ENCODE measurements around the gene YARS2. TPM values are rescaled to one million over a fixed set of nuclear protein-coding genes. Genes with fewer than 3 reads are reported as not detected.

YARS2 gene
- 19.7 TPM for polyA plus RNA-seq (ENCODE audit: insufficient read length)

GRCh38 chr12:32755654-32756475, at the start of gene YARS2:
Gene YARS2 (minus strand): TSS chr12:32755897. CDS start chr12:32755874, 23 bp downstream.
- peak; percentile 99 for DNase-seq (ENCODE audit: low read depth)

GRCh38 chr12:32804301-32804700, 48.6 kb upstream of the YARS2 start:
- no peak for DNase-seq (ENCODE audit: low read depth)

- DNase-seq (ENCODE audit: low read depth) = no peak
Observed at GRCh38 chr12:32801269-32801980, 45.7 kb upstream of the YARS2 start.

GRCh38 chr12:32794281-32794680, 38.6 kb upstream of the YARS2 start:
- no peak for DNase-seq (ENCODE audit: low read depth)

GRCh38 chr12:32789916-32790315, 34.2 kb upstream of the YARS2 start:
- no peak for DNase-seq (ENCODE audit: low read depth)

GRCh38 chr12:32789446-32789845, 33.7 kb upstream of the YARS2 start:
- no peak for DNase-seq (ENCODE audit: low read depth)

- DNase-seq (ENCODE audit: low read depth) = no peak
Observed at GRCh38 chr12:32788405-32788804, 32.7 kb upstream of the YARS2 start.

- DNase-seq (ENCODE audit: low read depth) = no peak
Observed at GRCh38 chr12:32785557-32785956, 29.9 kb upstream of the YARS2 start.

- no peak for DNase-seq (ENCODE audit: low read depth)
Observed at GRCh38 chr12:32783029-32783428, 27.3 kb upstream of the YARS2 start.

GRCh38 chr12:32780071-32780470, 24.4 kb upstream of the YARS2 start:
- DNase-seq (ENCODE audit: low read depth) = no peak

- no peak for DNase-seq (ENCODE audit: low read depth)
Observed at GRCh38 chr12:32777691-32778175, 22.0 kb upstream of the YARS2 start.

- no peak for DNase-seq (ENCODE audit: low read depth)
Observed at GRCh38 chr12:32777159-32777558, 21.5 kb upstream of the YARS2 start.

GRCh38 chr12:32776258-32776657, 20.6 kb upstream of the YARS2 start:
- no peak for DNase-seq (ENCODE audit: low read depth)

GRCh38 chr12:32773691-32774090, 18.0 kb upstream of the YARS2 start:
- DNase-seq (ENCODE audit: low read depth) = no peak

GRCh38 chr12:32770141-32770540, 14.4 kb upstream of the YARS2 start:
- DNase-seq (ENCODE audit: low read depth) = no peak

- DNase-seq (ENCODE audit: low read depth) = no peak
Observed at GRCh38 chr12:32768518-32768917, 12.8 kb upstream of the YARS2 start.

- DNase-seq (ENCODE audit: low read depth) = no peak
Observed at GRCh38 chr12:32765906-32766305, 10.2 kb upstream of the YARS2 start.

- DNase-seq (ENCODE audit: low read depth) = no peak
Observed at GRCh38 chr12:32761716-32762115, 6.0 kb upstream of the YARS2 start.

GRCh38 chr12:32757157-32757556, 1.5 kb upstream of the YARS2 start:
- no peak for DNase-seq (ENCODE audit: low read depth)

GRCh38 chr12:32756476-32757066, 874 bp upstream of the YARS2 start:
- DNase-seq (ENCODE audit: low read depth) = no peak

GRCh38 chr12:32755051-32755653, 545 bp downstream of the YARS2 start:
- no peak for DNase-seq (ENCODE audit: low read depth)

GRCh38 chr12:32754111-32754510, 1.6 kb downstream of the YARS2 start:
- no peak for DNase-seq (ENCODE audit: low read depth)
